CD4-positive, alpha-beta T cell treated with Interleukin-12 subunit alpha and Interleukin-12 subunit beta, for 1 hour (primary cell): Measurements from ENCODE around the gene GGPS1.
"Not testable (repeated sequence)": the region's sequence is repeated elsewhere in the genome, so short reads cannot be mapped to it uniquely, and the experiment has no call there.

Experiments
- DNase-seq: peaks from one replicate; pipeline ENCODE4 v3.0.0-alpha.2; 2020

The GGPS1 gene

GRCh38 chr1:235328271-235329138 is at the start of gene GGPS1:
Gene GGPS1 (plus strand): TSS chr1:235328570. CDS start chr1:235335265, 6,695 bp downstream.
- DNase-seq = peak; percentile 99

- DNase-seq = no peak
Measured at GRCh38 chr1:235278915-235279292, 49.5 kb upstream of the GGPS1 start.

- no peak for DNase-seq
Measured at GRCh38 chr1:235279694-235280093, 48.7 kb upstream of the GGPS1 start.

GRCh38 chr1:235280467-235280866 is 47.9 kb upstream of the GGPS1 start:
- DNase-seq = no peak

- not testable (repeated sequence) for DNase-seq
Measured at GRCh38 chr1:235283636-235284035, 44.7 kb upstream of the GGPS1 start.

GRCh38 chr1:235284231-235284769 is 44.1 kb upstream of the GGPS1 start:
- no peak for DNase-seq

GRCh38 chr1:235286667-235287066 is 41.7 kb upstream of the GGPS1 start:
- DNase-seq = no peak

- DNase-seq = no peak
Measured at GRCh38 chr1:235287208-235287882, 41.0 kb upstream of the GGPS1 start.

GRCh38 chr1:235289859-235290739 is 38.3 kb upstream of the GGPS1 start:
- DNase-seq = no peak

GRCh38 chr1:235290740-235291502 is 37.4 kb upstream of the GGPS1 start:
- DNase-seq = no peak

GRCh38 chr1:235291599-235292091 is 36.7 kb upstream of the GGPS1 start:
- no peak for DNase-seq

- no peak for DNase-seq
Measured at GRCh38 chr1:235292790-235293189, 35.6 kb upstream of the GGPS1 start.

- no peak for DNase-seq
Measured at GRCh38 chr1:235293322-235293942, 34.9 kb upstream of the GGPS1 start.

- DNase-seq = no peak
Measured at GRCh38 chr1:235295902-235296350, 32.4 kb upstream of the GGPS1 start.

- peak; percentile 49 for DNase-seq
Measured at GRCh38 chr1:235296729-235297128, 31.6 kb upstream of the GGPS1 start.

- DNase-seq = peak; percentile 80
Measured at GRCh38 chr1:235297579-235297978, 30.8 kb upstream of the GGPS1 start.

GRCh38 chr1:235298758-235299157 is 29.6 kb upstream of the GGPS1 start:
- DNase-seq = no peak

GRCh38 chr1:235299169-235299858 is 29.1 kb upstream of the GGPS1 start:
- DNase-seq = no peak

GRCh38 chr1:235302143-235302542 is 26.2 kb upstream of the GGPS1 start:
- no peak for DNase-seq

- peak; percentile 78 for DNase-seq
Measured at GRCh38 chr1:235304549-235305451, 23.6 kb upstream of the GGPS1 start.
